Lung (tissue), 12 donors: ENCODE measurements around the gene GABPB2. TPM values are rescaled to one million over a fixed set of nuclear protein-coding genes. Genes with fewer than 3 reads are reported as not detected.

Experiments
- ATAC-seq: fragments of 200-7000 bp; cut with Tn5 transposase; one replicate; pipeline ENCODE4 v1.9.1; 2020; ENCODE audit warnings: moderate number of reproducible peaks; ENCODE audit not compliant: insufficient read depth, low FRiP score
- DNase-seq, 3 donors: peaks; one replicate each; pipeline ENCODE4 v3.0.0-alpha.2; 2013 to 2017
- H3K27ac ChIP-seq, 2 donors: one replicate each; pipeline ENCODE4 v1.5.1; 2013; ENCODE audit warnings: mild to moderate bottlenecking in 2 of 2, moderate library complexity in 2 of 2, control low read depth in 1 of 2, inconsistent platforms in 1 of 2, low read depth in 1 of 2, low read length in 1 of 2
- H3K27me3 ChIP-seq, 3 donors: one replicate each; pipeline ENCODE4 v1.5.1; 2013; ENCODE audit warnings: low read length in 2 of 3; ENCODE audit not compliant: control insufficient read depth in 3 of 3, insufficient read depth in 3 of 3
- H3K36me3 ChIP-seq, 4 donors: one replicate each; pipeline ENCODE4 v1.5.1; 2013; ENCODE audit warnings: low read length in 4 of 4, mild to moderate bottlenecking in 1 of 4, moderate library complexity in 1 of 4; ENCODE audit not compliant: control insufficient read depth in 4 of 4, insufficient read depth in 4 of 4
- H3K4me1 ChIP-seq, 5 donors: one replicate each; pipeline ENCODE4 v1.5.1; 2013; ENCODE audit warnings: low read length in 5 of 5, mild to moderate bottlenecking in 2 of 5, moderate library complexity in 1 of 5; ENCODE audit not compliant: control insufficient read depth in 5 of 5, insufficient read depth in 5 of 5
- H3K4me3 ChIP-seq: one replicate; pipeline ENCODE4 v1.5.1; 2013; ENCODE audit warnings: mild to moderate bottlenecking, control low read depth, moderate library complexity
- H3K9ac ChIP-seq, 2 donors: one replicate each; pipeline ENCODE4 v1.5.1; 2013; ENCODE audit warnings: low read length in 2 of 2, control low read depth in 1 of 2; ENCODE audit not compliant: insufficient read depth in 1 of 2
- H3K9me3 ChIP-seq, 4 donors: one replicate each; pipeline ENCODE4 v1.5.1; 2013; ENCODE audit warnings: low read length in 3 of 4, mild to moderate bottlenecking in 1 of 4, moderate library complexity in 1 of 4; ENCODE audit not compliant: control insufficient read depth in 4 of 4, insufficient read depth in 3 of 4
- WGBS, 2 donors: extraction: QIAGEN DNeasy Blood & Tissue Kit; methylation state at CpG; one replicate each; pipeline ENCODE4 v1.1.7; 2013; 5-methylcytosine and 5-hydroxymethylcytosine counted together
- polyA plus RNA-seq, 2 donors: library from polyadenylated mRNA; stranded (reverse); fragments of 200-250 nt; gene quantifications; one replicate each; pipeline ENCODE4 v1.2.1, GENCODE V29; 2013
- total RNA-seq, 2 donors: library from RNA; depleted of rRNA in 1 of 2; stranded (reverse); fragments of >200 nt in 1 of 2; gene quantifications; one replicate each; pipeline ENCODE4 v1.2.1, GENCODE V29; 2014 to 2021
- TF ChIP-seq, protein P1 (sequence below): IDR thresholded peaks from 2 replicates; pipeline ENCODE4 v1.5.1; 2012; ENCODE audit warnings: mild to moderate bottlenecking; ENCODE audit errors: control extremely low read depth, extremely low read depth
- donor health status: control.
- donor health status: control.
- donor health status: Bipolar disorder and iron deficiency.
- donor health status: healthy.
- donor health status: DM: yes; HTN: yes; CAD: no.

The GABPB2 gene
- total and polyA plus RNA-seq, 4 donors: 4.4 to 16.0 (median 7.8) TPM

DNA sequence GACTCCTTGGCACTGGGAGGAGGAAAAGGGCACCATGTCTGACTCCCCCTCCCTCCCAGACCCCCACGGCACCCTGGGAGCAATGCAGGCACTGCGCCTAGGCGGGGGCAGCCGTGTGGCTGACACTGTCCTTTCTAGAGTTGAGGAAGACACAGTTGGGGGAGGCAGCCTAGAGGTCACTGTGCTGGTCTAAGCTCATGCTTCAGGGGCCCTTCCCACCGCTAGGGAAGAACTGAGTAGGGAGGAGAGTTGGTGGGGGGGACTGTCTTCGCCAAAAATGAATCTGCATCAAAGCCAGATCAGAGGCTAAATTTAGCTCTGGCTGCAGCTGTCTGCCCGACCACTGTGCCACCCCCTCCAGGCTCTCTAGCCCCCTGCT is 72.5 kb downstream of the GABPB2 start:
- Histone ChIP-seq H3K9me3 (no peaks in the 10 kb centered on the region), H3K4me1 (peaks cover 7 to 32% (median 12%) of the 10 kb centered on the region in 5 donors), H3K4me3 (no peak overlapping the region), H3K36me3 (peaks cover 0 to 12% (median 5%) of the 10 kb centered on the region in 4 donors), H3K27me3 (no peaks in the 10 kb centered on the region), H3K27ac (peak overlapping the region in 1 of 2 donors; percentile 84), H3K9ac (peak overlapping the region in 1 of 2 donors; percentile 30)
- 68 to 83% methylated on average over 7 of the region's 7 CpGs for WGBS, 2 donors
- DNase-seq (peak in 1 of 3 donors; percentile 30), ATAC-seq (no peak)
- TF ChIP-seq, protein P1, sequence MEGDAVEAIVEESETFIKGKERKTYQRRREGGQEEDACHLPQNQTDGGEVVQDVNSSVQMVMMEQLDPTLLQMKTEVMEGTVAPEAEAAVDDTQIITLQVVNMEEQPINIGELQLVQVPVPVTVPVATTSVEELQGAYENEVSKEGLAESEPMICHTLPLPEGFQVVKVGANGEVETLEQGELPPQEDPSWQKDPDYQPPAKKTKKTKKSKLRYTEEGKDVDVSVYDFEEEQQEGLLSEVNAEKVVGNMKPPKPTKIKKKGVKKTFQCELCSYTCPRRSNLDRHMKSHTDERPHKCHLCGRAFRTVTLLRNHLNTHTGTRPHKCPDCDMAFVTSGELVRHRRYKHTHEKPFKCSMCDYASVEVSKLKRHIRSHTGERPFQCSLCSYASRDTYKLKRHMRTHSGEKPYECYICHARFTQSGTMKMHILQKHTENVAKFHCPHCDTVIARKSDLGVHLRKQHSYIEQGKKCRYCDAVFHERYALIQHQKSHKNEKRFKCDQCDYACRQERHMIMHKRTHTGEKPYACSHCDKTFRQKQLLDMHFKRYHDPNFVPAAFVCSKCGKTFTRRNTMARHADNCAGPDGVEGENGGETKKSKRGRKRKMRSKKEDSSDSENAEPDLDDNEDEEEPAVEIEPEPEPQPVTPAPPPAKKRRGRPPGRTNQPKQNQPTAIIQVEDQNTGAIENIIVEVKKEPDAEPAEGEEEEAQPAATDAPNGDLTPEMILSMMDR: no peak

DNA sequence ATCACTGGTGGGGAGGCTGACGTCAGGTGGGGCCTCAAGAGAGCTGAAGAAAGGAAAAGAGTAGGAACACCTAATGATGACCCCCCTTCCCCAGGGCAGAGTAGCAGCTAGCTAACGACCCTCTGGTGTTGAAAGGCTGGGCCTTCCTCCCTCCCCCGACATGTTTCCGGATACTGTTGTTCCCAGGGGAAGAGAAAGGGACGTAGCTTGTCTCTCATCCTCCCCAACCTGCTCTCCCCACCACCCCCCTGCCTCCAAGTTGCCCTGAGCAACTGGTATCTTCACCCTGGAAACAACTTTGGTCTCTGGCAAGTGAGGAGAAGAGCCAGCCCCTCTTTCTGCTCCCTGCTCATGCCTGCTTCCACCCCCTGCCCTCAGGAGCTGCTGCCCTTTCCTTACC is 73.4 kb downstream of the GABPB2 start:
- Histone ChIP-seq H3K4me1 (peaks cover 7 to 32% (median 12%) of the 10 kb centered on the region in 5 donors), H3K4me3 (no peak overlapping the region), H3K9ac (peak overlapping the region in 1 of 2 donors; percentile 39), H3K27ac (peak overlapping the region in 1 of 2 donors; percentile 84), H3K36me3 (peaks cover 0 to 8% (median 3%) of the 10 kb centered on the region in 4 donors), H3K27me3 (no peaks in the 10 kb centered on the region), H3K9me3 (no peaks in the 10 kb centered on the region)
- TF ChIP-seq, protein P1: no peak
- ATAC-seq: no peak
- 65 to 85% methylated on average over 4 to 5 of the region's 5 CpGs for WGBS, 2 donors
- no peak for DNase-seq

DNA sequence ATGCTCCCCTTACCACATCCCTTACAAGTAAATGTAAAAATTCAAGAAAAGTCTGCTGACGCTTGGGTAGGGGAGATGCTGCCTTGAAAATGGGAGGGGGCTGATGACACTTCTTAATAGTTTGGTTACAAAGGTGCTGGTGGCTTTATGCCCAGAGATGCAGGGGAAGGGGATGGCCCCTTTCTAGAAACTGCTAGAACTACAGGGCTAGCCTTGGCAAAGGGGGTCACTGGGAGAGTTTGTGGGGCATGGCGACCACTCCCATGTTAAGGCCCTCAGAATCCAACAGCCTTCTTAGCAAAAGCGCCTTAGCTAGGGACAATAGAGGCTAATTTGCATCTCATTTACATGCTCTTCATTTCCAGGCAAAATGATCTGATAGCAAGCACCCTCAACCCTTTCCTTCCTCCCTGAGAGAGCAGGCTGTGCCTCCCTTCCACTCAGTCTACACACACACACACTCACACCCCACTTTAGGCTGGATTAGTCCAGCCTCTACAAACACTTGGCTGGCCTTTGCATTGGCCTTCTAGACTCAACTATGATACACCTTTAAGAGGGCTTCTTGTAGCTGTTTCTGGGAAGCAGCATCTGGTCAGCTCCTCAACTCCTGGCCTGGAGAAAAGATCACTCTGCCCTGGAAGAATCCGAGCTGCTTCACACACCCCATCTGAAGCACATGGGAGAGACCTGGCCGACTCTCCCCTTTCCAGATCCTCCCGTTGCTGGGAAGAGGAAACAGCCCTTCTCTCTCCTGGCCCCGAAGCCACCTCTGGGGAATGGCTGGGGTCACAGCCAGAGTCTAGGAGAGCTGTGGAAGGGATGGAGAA is 74.1 kb downstream of the GABPB2 start:
- Histone ChIP-seq H3K4me1 (peaks cover 7 to 32% (median 12%) of the 10 kb centered on the region in 5 donors), H3K4me3 (no peak overlapping the region), H3K27me3 (no peaks in the 10 kb centered on the region), H3K36me3 (peaks cover 0 to 8% (median 3%) of the 10 kb centered on the region in 4 donors), H3K9me3 (no peaks in the 10 kb centered on the region), H3K9ac (peak overlapping the region in 1 of 2 donors; percentile 47), H3K27ac (peak overlapping the region in 1 of 2 donors; percentile 84)
- ATAC-seq (no peak), DNase-seq (peak in 2 of 3 donors; percentile 35 to 57)
- TF ChIP-seq, protein P1: no peak
- 56 to 68% methylated on average over 7 of the region's 7 CpGs for WGBS, 2 donors
